Measurements from ENCODE around the gene NBPF3. TPM values are rescaled to one million over a fixed set of nuclear protein-coding genes. Genes with fewer than 3 reads are reported as not detected.
A peak's percentile ranks its signal among the peaks of the same experiment; 100 is the strongest.
"Not testable (repeated sequence)": the region's sequence is repeated elsewhere in the genome, so short reads cannot be mapped to it uniquely, and the experiment has no call there.

Gene NBPF3
- total RNA-seq, 1 donor from 2014 or later: 13.7 TPM

DNA sequence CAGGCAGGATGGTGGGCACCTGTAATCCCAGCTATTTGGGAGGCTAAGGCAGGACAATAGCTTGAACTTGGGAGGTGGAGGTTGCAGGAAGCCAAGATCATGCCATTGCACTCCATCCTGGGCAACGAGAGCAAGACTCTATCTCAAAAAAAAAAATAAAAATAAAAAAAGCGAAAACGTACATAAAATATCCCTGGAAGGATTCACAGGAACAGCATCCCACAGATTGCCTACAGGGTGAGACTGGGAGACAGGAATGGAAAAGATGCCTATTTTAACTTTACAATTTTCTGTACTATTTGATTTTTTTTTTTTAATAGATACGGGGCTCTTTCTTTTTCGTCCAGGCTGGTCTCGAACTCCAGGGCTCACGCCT is 604 bp upstream of the NBPF3 start:
- Mint-ChIP-seq H3K36me3 (no peaks in the 10 kb centered on the region), H3K9me3 (no peaks in the 10 kb centered on the region), H3K27ac (peak overlapping the region; percentile 91), H3K27me3 (peaks cover 6% of the 10 kb centered on the region), H3K4me1 (ENCODE audit: unreplicated experiment) (peaks cover 11% of the 10 kb centered on the region), H3K4me3 (peak overlapping the region; percentile 97)
- no peak for DNase-seq (ENCODE audit: extremely low spot score, unreplicated experiment)
- TF ChIP-seq CTCF (conservative IDR thresholded peaks at IDR 0.05): no peak

DNA sequence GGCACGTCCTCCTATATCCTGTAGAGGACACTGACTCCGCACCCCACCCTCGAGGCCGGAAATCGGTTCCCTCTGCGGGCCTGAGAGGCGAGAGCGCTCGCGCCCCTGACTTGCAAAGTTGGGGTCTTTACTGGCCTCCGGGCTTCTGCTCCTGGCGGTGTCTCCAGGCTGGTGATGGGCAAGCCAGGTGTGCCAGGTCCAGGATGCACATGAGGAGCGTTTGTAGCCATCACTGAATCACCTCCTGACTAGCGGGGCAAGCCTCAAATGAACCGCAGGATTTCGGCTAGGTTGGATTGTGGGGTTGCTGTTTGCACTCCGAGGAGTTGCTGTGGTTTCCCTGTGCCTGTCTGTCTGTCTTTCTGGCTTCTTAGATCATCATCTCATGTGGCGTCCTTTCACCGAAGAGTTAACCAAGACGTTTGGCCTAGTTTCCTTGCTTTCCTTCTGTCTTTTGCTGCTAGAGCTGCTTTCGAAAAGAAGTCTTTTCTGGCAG is 741 bp downstream of the NBPF3 start:
- not testable (repeated sequence) for H3K27me3 Mint-ChIP-seq; H3K36me3 Mint-ChIP-seq; DNase-seq (ENCODE audit: extremely low spot score, unreplicated experiment); H3K9me3 Mint-ChIP-seq
- Mint-ChIP-seq H3K4me1 (ENCODE audit: unreplicated experiment) (peaks cover 11% of the 10 kb centered on the region), H3K27ac (peak overlapping the region; percentile 61), H3K4me3 (peak overlapping the region; percentile 97)

DNA sequence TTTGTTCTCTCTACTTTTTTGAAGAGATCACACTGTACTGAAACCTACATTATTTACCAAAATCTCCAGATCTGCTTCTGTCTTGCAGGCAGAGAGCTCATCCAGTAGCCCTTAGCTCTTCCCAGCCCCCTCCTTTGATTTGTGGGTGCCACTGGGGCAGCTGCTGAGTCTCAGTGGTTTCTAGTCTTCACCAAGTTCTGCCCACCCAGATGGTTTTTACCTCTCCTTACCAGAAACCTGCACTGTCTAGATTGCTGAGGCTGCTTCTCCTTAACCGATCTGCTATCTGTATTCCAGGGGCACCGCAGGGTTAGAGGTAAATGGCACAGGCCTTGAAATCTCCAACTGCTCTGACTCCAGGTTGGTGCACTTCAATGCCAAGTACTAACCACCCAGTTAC is 6.7 kb downstream of the NBPF3 start:
- DNase-seq (ENCODE audit: extremely low spot score, unreplicated experiment); H3K4me1 Mint-ChIP-seq (ENCODE audit: unreplicated experiment); H3K36me3 Mint-ChIP-seq; H3K4me3 Mint-ChIP-seq; H3K9me3 Mint-ChIP-seq; H3K27ac Mint-ChIP-seq; H3K27me3 Mint-ChIP-seq: not testable (repeated sequence)

DNA sequence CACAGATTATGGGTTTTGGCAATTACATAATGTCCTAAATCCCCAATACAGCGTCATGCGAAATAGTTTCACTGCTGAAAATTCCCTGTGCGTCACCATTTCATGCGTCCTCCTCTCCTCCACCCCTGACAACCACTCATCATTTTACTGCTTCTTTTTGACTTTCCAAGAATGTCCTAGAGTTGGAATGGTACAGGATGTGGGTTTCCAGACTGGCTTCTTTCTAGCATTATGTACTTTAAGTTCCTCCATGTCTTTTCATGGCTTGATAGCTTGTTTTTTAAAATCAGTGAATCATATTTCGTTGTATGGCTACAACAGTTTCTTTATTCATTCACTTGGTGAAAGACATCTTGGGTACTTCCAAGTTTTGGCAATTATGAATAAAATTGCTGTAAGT is 7.4 kb downstream of the NBPF3 start:
- no peak overlapping the region for H3K27ac Mint-ChIP-seq
- no peaks in the 10 kb centered on the region for H3K9me3 Mint-ChIP-seq
- no peaks in the 10 kb centered on the region for H3K36me3 Mint-ChIP-seq
- no peaks in the 10 kb centered on the region for H3K27me3 Mint-ChIP-seq
- TF ChIP-seq CTCF (conservative IDR thresholded peaks at IDR 0.05): no peak
- no peak overlapping the region for H3K4me3 Mint-ChIP-seq
- no peaks in the 10 kb centered on the region for H3K4me1 Mint-ChIP-seq (ENCODE audit: unreplicated experiment)
- DNase-seq (ENCODE audit: extremely low spot score, unreplicated experiment): no peak

- H3K27me3 Mint-ChIP-seq: no peaks in the 10 kb centered on the region
- H3K4me1 Mint-ChIP-seq (ENCODE audit: unreplicated experiment): peaks cover under 1% of the 10 kb centered on the region
- H3K27ac Mint-ChIP-seq: no peak overlapping the region
- no peak for TF ChIP-seq CTCF (conservative IDR thresholded peaks at IDR 0.05)
- H3K4me3 Mint-ChIP-seq: no peak overlapping the region
- no peak for DNase-seq (ENCODE audit: extremely low spot score, unreplicated experiment)
- H3K9me3 Mint-ChIP-seq: no peaks in the 10 kb centered on the region
- H3K36me3 Mint-ChIP-seq: no peaks in the 10 kb centered on the region
Measured at GRCh38 chr1:21449906-21450305, 10.0 kb downstream of the NBPF3 start.

- no peak overlapping the region for H3K4me3 Mint-ChIP-seq
- no peak overlapping the region for H3K27ac Mint-ChIP-seq
- H3K9me3 Mint-ChIP-seq: no peaks in the 10 kb centered on the region
- no peaks in the 10 kb centered on the region for H3K36me3 Mint-ChIP-seq
- peaks cover 4% of the 10 kb centered on the region for H3K4me1 Mint-ChIP-seq (ENCODE audit: unreplicated experiment)
- no peak for TF ChIP-seq CTCF (conservative IDR thresholded peaks at IDR 0.05)
- no peak for DNase-seq (ENCODE audit: extremely low spot score, unreplicated experiment)
- H3K27me3 Mint-ChIP-seq: no peaks in the 10 kb centered on the region
Measured at GRCh38 chr1:21451212-21451611, 11.3 kb downstream of the NBPF3 start.

- Mint-ChIP-seq H3K27ac (no peak overlapping the region), H3K27me3 (no peaks in the 10 kb centered on the region), H3K36me3 (no peaks in the 10 kb centered on the region), H3K4me1 (ENCODE audit: unreplicated experiment) (peaks cover 4% of the 10 kb centered on the region), H3K9me3 (no peaks in the 10 kb centered on the region), H3K4me3 (no peak overlapping the region)
- TF ChIP-seq CTCF (conservative IDR thresholded peaks at IDR 0.05): no peak
- DNase-seq (ENCODE audit: extremely low spot score, unreplicated experiment): no peak
Measured at GRCh38 chr1:21451981-21452411, 12.1 kb downstream of the NBPF3 start.

DNA sequence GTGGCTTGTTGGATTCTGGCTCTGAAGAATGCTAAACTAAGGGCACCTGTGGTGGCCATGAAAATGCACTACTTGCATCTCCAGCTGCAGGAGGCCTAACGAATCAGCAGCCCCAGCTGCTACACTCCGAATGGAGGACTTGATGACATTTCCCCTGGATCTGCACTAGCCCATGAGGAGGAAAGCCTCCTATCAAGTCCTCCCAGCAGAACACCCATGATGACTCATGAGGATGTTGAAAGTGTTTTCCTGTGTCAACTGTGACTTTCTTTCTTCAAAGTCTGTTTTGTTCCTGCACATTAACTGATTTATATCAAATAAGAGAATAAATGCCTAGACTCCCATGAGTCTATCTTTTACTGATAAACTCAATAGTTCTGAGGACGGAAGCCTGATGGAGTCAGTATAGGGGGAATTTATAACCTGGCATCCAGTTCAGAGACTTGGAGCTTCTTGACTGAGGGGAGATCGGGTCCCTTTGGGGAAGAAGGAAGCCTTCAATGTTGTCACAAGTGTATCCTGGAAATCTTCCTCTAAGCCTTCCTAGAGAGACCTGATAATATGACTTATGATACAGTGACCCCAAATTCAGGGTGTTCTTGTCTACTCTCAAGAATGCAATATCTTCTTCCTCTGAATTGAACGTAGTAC is 14.2 kb downstream of the NBPF3 start:
- H3K4me1 Mint-ChIP-seq (ENCODE audit: unreplicated experiment); H3K27me3 Mint-ChIP-seq: not testable (repeated sequence)

GRCh38 chr1:21454904-21455303 is 15.0 kb downstream of the NBPF3 start:
- H3K36me3 Mint-ChIP-seq; H3K27me3 Mint-ChIP-seq; H3K4me3 Mint-ChIP-seq; H3K27ac Mint-ChIP-seq; H3K4me1 Mint-ChIP-seq (ENCODE audit: unreplicated experiment); DNase-seq (ENCODE audit: extremely low spot score, unreplicated experiment); H3K9me3 Mint-ChIP-seq: not testable (repeated sequence)

More for the DNA sequence above, 14.2 kb downstream of the NBPF3 start:
- DNase-seq (ENCODE audit: extremely low spot score, unreplicated experiment); H3K4me3 Mint-ChIP-seq; H3K36me3 Mint-ChIP-seq; H3K9me3 Mint-ChIP-seq; H3K27ac Mint-ChIP-seq: not testable (repeated sequence)
